HG03066 (cell line): ENCODE data around the gene AQP11.

Experiments
- ATAC-seq: cut with Tn5 transposase; IDR thresholded peaks from one replicate; pipeline ENCODE4 v1.9.1; 2021; ENCODE audit warnings: low read depth; ENCODE audit not compliant: unreplicated experiment

The AQP11 gene

GRCh38 chr11:77654770-77655434, 65.1 kb downstream of the AQP11 start:
- ATAC-seq = no peak

GRCh38 chr11:77656362-77656761, 66.6 kb downstream of the AQP11 start:
- ATAC-seq = no peak

GRCh38 chr11:77658213-77659013, 68.7 kb downstream of the AQP11 start:
- no peak for ATAC-seq
